Head of caudate nucleus (tissue), 42 donors: ENCODE measurements around the gene FLOT2.

Source experiments
- DNase-seq, 42 donors: peaks; one replicate each; pipeline versions ENCODE4 v3.0.0 to v3.0.0-alpha.2; 2020 to 2021; ENCODE audit warnings: mixed read lengths in 7 of 42
- intact Hi-C: fragments of 100-400 bp; cut with DNase I; formaldehyde crosslinking; loops from one replicate; pipeline ENCODE4 v1.15.0; 2022

Gene FLOT2

GRCh38 chr17:28834420-28834819 lies 63.1 kb downstream of the FLOT2 start:
- intact Hi-C loops = no loop called here
- DNase-seq = no peak
